Measurements from ENCODE around the gene PGM1. TPM values are rescaled to one million over a fixed set of nuclear protein-coding genes. Genes with fewer than 3 reads are reported as not detected.

PGM1 gene
- total RNA-seq, 1 experiment from 2014 or later = 54.6 TPM

- Histone ChIP-seq H3K4me2 (ENCODE audit: low read length) (no peak overlapping the region), H3K27me3 (ENCODE audit: insufficient read depth, low read length) (no peaks in the 10 kb centered on the region), H3K79me2 (ENCODE audit: insufficient read depth, low read length) (no peaks in the 10 kb centered on the region), H2AFZ (ENCODE audit: low read depth, low read length, poor library complexity, severe bottlenecking) (no peak overlapping the region), H3K36me3 (ENCODE audit: control insufficient read depth in 1 of 2, insufficient read depth in 2 of 2, low read length in 2 of 2) (peaks cover 6 to 8% of the 10 kb centered on the region in 2 experiments; a peak in 3 of 4 replicates), H3K9me3 (ENCODE audit: control insufficient read depth in 1 of 2, insufficient read depth in 1 of 2, low read depth in 1 of 2, low read length in 2 of 2) (no peaks in the 10 kb centered on the region), H3K4me1 (ENCODE audit: control insufficient read depth in 1 of 2, insufficient read depth in 2 of 2, low read length in 2 of 2) (no peaks in the 10 kb centered on the region), H3K27ac (ENCODE audit: low read depth, low read length) (no peak overlapping the region), H4K20me1 (ENCODE audit: insufficient read depth) (no peaks in the 10 kb centered on the region), H3K4me3 (replicated peaks in 1 of 2; ENCODE audit: low read depth in 1 of 2, low read length in 2 of 2) (no peak overlapping the region), H3K9ac (ENCODE audit: low read length) (no peak overlapping the region), H3K9me2 (ENCODE audit: insufficient read depth) (no peaks in the 10 kb centered on the region)
- POLR2A ChIA-PET = interaction anchor here (1.0 kb wide), 1 partner anchor 8 kb away, joined by 3 read pairs; no protein-coding TSS in a partner anchor
- no TSS peak for BruUV-seq (replicated peaks)
- TF ChIP-seq CTCF (IDR thresholded peaks at IDR 0.05 in 2 of 3, conservative IDR thresholded peaks at IDR 0.05 in 1 of 3; ENCODE audit: borderline replicate concordance in 1 of 3, insufficient read depth in 1 of 3, low read depth in 2 of 3, low read length in 2 of 3) (no peak), POLR2AphosphoS5 (IDR thresholded peaks at IDR 0.05; ENCODE audit: low read depth, low read length) (no peak), SRF (IDR thresholded peaks at IDR 0.05; ENCODE audit: low read depth) (no peak), ATF3 (IDR thresholded peaks at IDR 0.05) (no peak), ZFX (IDR thresholded peaks at IDR 0.05) (no peak), JUND (IDR thresholded peaks at IDR 0.05) (no peak), FOSL1 (IDR thresholded peaks at IDR 0.05; ENCODE audit: low read depth) (no peak), ZNF274 (IDR thresholded peaks at IDR 0.05; ENCODE audit: low read depth, low read length) (no peak), CEBPB (IDR thresholded peaks at IDR 0.05; ENCODE audit: low read depth) (no peak), POLR2A (IDR thresholded peaks at IDR 0.05; ENCODE audit: borderline replicate concordance, extremely low read depth, insufficient read depth, insufficient read length) (no peak), EGR1 (IDR thresholded peaks at IDR 0.05; ENCODE audit: low read depth) (no peak), SIN3A (IDR thresholded peaks at IDR 0.05; ENCODE audit: low read depth) (no peak), MAX (IDR thresholded peaks at IDR 0.05) (no peak), SP1 (IDR thresholded peaks at IDR 0.05; ENCODE audit: low read depth) (no peak), YY1 (IDR thresholded peaks at IDR 0.05; ENCODE audit: extremely low read depth, insufficient replicate concordance, low read depth, low read length) (no peak)
- ATAC-seq (no peak), DNase-seq (ENCODE audit: low read depth, low spot score) (no peak)
- intact Hi-C loops (cut with micrococcal nuclease) = no loop called here
- CTCF ChIA-PET = no interaction called here
- RAD21 ChIA-PET (ENCODE audit: low non-redundant PET in 1 of 2, low total read pairs in 2 of 2, uncharacterized antibody in 2 of 2, unreplicated experiment in 2 of 2) = no interaction called here
Measured at GRCh38 chr1:63636192-63637105, 43.2 kb downstream of the PGM1 start.

Measured in HCT116 (cell line).